Neural cell (in vitro differentiated cells): ENCODE data around the gene PREX1. TPM values are rescaled to one million over a fixed set of nuclear protein-coding genes. Genes with fewer than 3 reads are reported as not detected.

Experiments
- H2AFZ ChIP-seq: fragments of 200-600, 300-800 bp; sonication (generic), shearing (Covaris generic); 2 replicates; pipeline ENCODE4 v1.6.0; 2014; ENCODE audit warnings: low read depth, mild to moderate bottlenecking, antibody characterized with exemption, low read length, moderate library complexity
- H3F3A ChIP-seq: fragments of 200-600 bp; shearing (Covaris generic); 2 replicates; pipeline ENCODE4 v1.6.1; 2016; ENCODE audit warnings: mild to moderate bottlenecking, moderate library complexity, mixed read lengths, antibody characterized with exemption, low read length; ENCODE audit not compliant: insufficient read depth, poor library complexity, severe bottlenecking
- H3K27ac ChIP-seq: fragments of 200-600, 300-800 bp; sonication (generic), shearing (Covaris generic); 2 replicates; pipeline ENCODE4 v1.5.1; 2014; ENCODE audit warnings: mild to moderate bottlenecking, low read length, moderate library complexity
- H3K27me3 ChIP-seq: fragments of 300-800, 200-600 bp; sonication (generic), shearing (Covaris generic); 2 replicates; pipeline ENCODE4 v1.6.0; 2014; ENCODE audit warnings: mild to moderate bottlenecking, low read depth, low read length, moderate library complexity; ENCODE audit not compliant: insufficient read depth
- H3K36me3 ChIP-seq: fragments of 300-800, 200-600 bp; sonication (generic), shearing (Covaris generic); 2 replicates; pipeline ENCODE4 v1.5.1; 2014; ENCODE audit warnings: mild to moderate bottlenecking, antibody characterized with exemption, low read length, moderate library complexity; ENCODE audit not compliant: insufficient read depth
- H3K4me2 ChIP-seq: fragments of 300-800, 200-600 bp; sonication (generic), shearing (Covaris generic); 2 replicates; pipeline ENCODE4 v1.6.0; 2014; ENCODE audit warnings: mild to moderate bottlenecking, low read length
- H3K4me3 ChIP-seq: fragments of 300-800, 200-600 bp; sonication (generic), shearing (Covaris generic); 2 replicates; pipeline ENCODE4 v1.5.1; 2014; ENCODE audit warnings: mild to moderate bottlenecking, low read length, moderate library complexity
- H3K79me2 ChIP-seq: fragments of 200-600 bp; shearing (Covaris generic); replicated peaks from 2 replicates; pipeline ENCODE4 v1.6.0; 2014; ENCODE audit warnings: mild to moderate bottlenecking, low read length, moderate library complexity; ENCODE audit not compliant: insufficient read depth
- H3K9ac ChIP-seq: fragments of 300-800, 200-600 bp; sonication (generic), shearing (Covaris generic); 2 replicates; pipeline ENCODE4 v1.6.1; 2016; ENCODE audit warnings: mild to moderate bottlenecking, low read length, mixed read lengths
- H3K9me2 ChIP-seq: fragments of 200-600 bp; shearing (Covaris generic); 2 replicates; pipeline ENCODE4 v1.6.1; 2016; ENCODE audit warnings: mild to moderate bottlenecking, low read length, mixed read lengths; ENCODE audit not compliant: insufficient read depth
- H3K9me3 ChIP-seq: fragments of 200-600, 300-800 bp; sonication (generic), shearing (Covaris generic); 2 replicates; pipeline ENCODE4 v1.6.1; 2016; ENCODE audit warnings: mild to moderate bottlenecking, mixed run types, low read length, moderate library complexity, mixed read lengths
- H4K20me1 ChIP-seq: fragments of 200-600 bp; shearing (Covaris generic); 2 replicates; pipeline ENCODE4 v1.6.1; 2016; ENCODE audit warnings: mild to moderate bottlenecking, mixed run types; ENCODE audit not compliant: insufficient read depth
- EP300 ChIP-seq: fragments of 450-650 bp; conservative IDR thresholded peaks from 2 replicates; pipeline ENCODE4 v1.6.1; 2014; ENCODE audit warnings: antibody characterized with exemption, mild to moderate bottlenecking, moderate library complexity; ENCODE audit not compliant: poor library complexity, severe bottlenecking
- EZH2 ChIP-seq: fragments of 200-600, 300-800 bp; shearing (Covaris generic), sonication (generic); IDR thresholded peaks from 2 replicates; pipeline ENCODE4 v1.6.1; 2014; ENCODE audit warnings: antibody characterized with exemption, low read length, borderline replicate concordance, mild to moderate bottlenecking; ENCODE audit not compliant: insufficient read depth, poor library complexity, severe bottlenecking
- MXI1 ChIP-seq: fragments of 450-650 bp; conservative IDR thresholded peaks from 2 replicates; pipeline ENCODE4 v1.6.1; 2014; ENCODE audit warnings: antibody characterized with exemption, mild to moderate bottlenecking; ENCODE audit not compliant: poor library complexity, severe bottlenecking
- POLR2AphosphoS5 ChIP-seq: IDR thresholded peaks from 2 replicates; pipeline ENCODE4 v1.6.1; 2012
- RAD21 ChIP-seq: fragments of 450-650 bp; conservative IDR thresholded peaks from 2 replicates; pipeline ENCODE4 v1.6.1; 2014; ENCODE audit warnings: antibody characterized with exemption, mild to moderate bottlenecking, moderate library complexity
- SMC3 ChIP-seq: fragments of 450-650 bp; conservative IDR thresholded peaks from 2 replicates; pipeline ENCODE4 v1.6.1; 2014; ENCODE audit warnings: antibody characterized with exemption, mild to moderate bottlenecking, moderate library complexity; ENCODE audit not compliant: poor library complexity
- TAF1 ChIP-seq: IDR thresholded peaks from 2 replicates; pipeline ENCODE4 v1.6.1; 2012; ENCODE audit warnings: low read depth
- polyA plus RNA-seq: library from polyadenylated mRNA; depleted of rRNA; stranded (reverse); fragments of >200 nt; gene quantifications from 2 replicates; pipeline ENCODE4 v1.2.3, GENCODE V29; 2014
- TF ChIP-seq, protein P1 (sequence below): fragments of 450-650 bp; IDR thresholded peaks from 2 replicates; pipeline ENCODE4 v1.5.1; 2014; ENCODE audit warnings: antibody characterized with exemption, mild to moderate bottlenecking, moderate library complexity; ENCODE audit not compliant: poor library complexity, severe bottlenecking
- TF ChIP-seq, protein P2 (sequence below): IDR thresholded peaks from 2 replicates; pipeline ENCODE4 v1.6.1; 2012; ENCODE audit warnings: borderline replicate concordance

PREX1 gene
- polyA plus RNA-seq, 1 donor from 2014 or later: 0.06 TPM

DNA sequence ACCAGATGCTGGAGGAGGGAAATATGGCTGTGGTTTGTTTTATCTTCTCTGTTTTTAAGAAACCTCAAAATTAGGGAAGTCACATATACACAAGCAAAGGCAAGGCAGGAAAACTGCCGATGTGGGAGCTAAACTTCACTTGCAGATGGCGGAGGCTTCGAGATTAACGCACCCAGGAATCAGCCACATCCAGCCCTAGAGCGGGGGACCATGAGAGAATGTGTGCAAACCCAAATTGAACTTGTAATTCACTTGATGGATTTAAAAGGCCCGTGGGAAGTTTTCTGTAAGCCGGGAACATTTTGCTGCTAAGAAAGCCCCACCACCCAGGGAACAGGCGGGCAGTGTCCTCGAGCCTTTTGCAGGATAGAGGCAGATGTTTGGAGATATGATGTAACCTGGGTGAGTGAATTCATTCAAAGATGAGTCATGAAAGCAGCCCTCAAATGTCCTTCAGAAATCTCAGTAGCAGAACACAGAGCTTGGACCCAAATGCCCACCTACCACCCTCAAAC, 39.9 kb downstream of the PREX1 start:
- H3K9ac ChIP-seq: no peak overlapping the region

DNA sequence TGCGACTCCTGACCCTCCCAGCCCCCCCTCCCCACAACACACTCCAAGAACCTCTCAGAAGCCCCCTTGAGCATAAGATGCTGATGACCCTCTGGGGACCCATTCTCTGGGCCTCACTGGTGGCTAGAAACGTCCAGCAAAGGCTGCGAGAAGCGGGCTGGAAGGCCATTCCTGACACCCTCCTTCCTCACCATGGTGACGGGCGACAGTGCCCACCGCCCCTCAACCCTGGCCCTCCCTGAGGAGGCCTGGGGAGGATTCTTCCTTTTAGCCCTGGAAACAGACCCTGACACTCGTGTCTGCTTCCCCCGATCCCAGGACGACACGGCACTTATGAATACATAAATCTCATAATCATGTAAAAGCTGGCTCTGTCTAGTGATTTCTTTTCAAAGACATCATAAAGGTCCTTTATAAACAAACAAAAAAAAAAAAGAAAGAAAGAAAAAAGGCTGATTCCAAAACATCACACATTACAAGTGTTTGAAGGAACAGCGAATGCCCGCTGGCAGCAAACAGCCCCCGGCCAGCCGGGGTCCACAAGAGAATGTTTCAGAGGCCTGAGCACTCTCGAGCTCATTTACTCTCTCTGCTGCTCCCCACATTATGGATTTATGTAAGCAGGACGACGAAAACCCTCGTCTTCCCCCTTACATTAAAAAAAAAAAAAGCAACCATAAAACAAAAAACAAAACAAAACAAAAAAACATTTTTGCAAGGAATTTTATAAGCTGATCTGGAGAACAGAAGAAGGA, 40.7 kb downstream of the PREX1 start:
- no peak overlapping the region for H2AFZ ChIP-seq
- no peaks in the 10 kb centered on the region for H3K79me2 ChIP-seq
- H3K9me3 ChIP-seq: no peaks in the 10 kb centered on the region
- H3K9ac ChIP-seq: no peak overlapping the region
- H3K27ac ChIP-seq: no peak overlapping the region
- no peaks in the 10 kb centered on the region for H3F3A ChIP-seq
- no peak overlapping the region for H3K4me3 ChIP-seq
- no peaks in the 10 kb centered on the region for H3K27me3 ChIP-seq
- no peaks in the 10 kb centered on the region for H3K9me2 ChIP-seq
- H3K4me2 ChIP-seq: no peak overlapping the region
- no peaks in the 10 kb centered on the region for H3K36me3 ChIP-seq
- TF ChIP-seq, protein P1, sequence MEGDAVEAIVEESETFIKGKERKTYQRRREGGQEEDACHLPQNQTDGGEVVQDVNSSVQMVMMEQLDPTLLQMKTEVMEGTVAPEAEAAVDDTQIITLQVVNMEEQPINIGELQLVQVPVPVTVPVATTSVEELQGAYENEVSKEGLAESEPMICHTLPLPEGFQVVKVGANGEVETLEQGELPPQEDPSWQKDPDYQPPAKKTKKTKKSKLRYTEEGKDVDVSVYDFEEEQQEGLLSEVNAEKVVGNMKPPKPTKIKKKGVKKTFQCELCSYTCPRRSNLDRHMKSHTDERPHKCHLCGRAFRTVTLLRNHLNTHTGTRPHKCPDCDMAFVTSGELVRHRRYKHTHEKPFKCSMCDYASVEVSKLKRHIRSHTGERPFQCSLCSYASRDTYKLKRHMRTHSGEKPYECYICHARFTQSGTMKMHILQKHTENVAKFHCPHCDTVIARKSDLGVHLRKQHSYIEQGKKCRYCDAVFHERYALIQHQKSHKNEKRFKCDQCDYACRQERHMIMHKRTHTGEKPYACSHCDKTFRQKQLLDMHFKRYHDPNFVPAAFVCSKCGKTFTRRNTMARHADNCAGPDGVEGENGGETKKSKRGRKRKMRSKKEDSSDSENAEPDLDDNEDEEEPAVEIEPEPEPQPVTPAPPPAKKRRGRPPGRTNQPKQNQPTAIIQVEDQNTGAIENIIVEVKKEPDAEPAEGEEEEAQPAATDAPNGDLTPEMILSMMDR: no peak
- no peak for TF ChIP-seq SMC3
- no peak for TF ChIP-seq TAF1
- TF ChIP-seq, protein P2, sequence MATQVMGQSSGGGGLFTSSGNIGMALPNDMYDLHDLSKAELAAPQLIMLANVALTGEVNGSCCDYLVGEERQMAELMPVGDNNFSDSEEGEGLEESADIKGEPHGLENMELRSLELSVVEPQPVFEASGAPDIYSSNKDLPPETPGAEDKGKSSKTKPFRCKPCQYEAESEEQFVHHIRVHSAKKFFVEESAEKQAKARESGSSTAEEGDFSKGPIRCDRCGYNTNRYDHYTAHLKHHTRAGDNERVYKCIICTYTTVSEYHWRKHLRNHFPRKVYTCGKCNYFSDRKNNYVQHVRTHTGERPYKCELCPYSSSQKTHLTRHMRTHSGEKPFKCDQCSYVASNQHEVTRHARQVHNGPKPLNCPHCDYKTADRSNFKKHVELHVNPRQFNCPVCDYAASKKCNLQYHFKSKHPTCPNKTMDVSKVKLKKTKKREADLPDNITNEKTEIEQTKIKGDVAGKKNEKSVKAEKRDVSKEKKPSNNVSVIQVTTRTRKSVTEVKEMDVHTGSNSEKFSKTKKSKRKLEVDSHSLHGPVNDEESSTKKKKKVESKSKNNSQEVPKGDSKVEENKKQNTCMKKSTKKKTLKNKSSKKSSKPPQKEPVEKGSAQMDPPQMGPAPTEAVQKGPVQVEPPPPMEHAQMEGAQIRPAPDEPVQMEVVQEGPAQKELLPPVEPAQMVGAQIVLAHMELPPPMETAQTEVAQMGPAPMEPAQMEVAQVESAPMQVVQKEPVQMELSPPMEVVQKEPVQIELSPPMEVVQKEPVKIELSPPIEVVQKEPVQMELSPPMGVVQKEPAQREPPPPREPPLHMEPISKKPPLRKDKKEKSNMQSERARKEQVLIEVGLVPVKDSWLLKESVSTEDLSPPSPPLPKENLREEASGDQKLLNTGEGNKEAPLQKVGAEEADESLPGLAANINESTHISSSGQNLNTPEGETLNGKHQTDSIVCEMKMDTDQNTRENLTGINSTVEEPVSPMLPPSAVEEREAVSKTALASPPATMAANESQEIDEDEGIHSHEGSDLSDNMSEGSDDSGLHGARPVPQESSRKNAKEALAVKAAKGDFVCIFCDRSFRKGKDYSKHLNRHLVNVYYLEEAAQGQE: no peak
- TF ChIP-seq EP300: no peak
- TF ChIP-seq EZH2: no peak
- TF ChIP-seq MXI1: no peak
- no peak for TF ChIP-seq POLR2AphosphoS5
- no peak for TF ChIP-seq RAD21
- no peaks in the 10 kb centered on the region for H4K20me1 ChIP-seq

More for the DNA sequence above, 39.9 kb downstream of the PREX1 start:
- TF ChIP-seq EZH2 (no peak), RAD21 (no peak), TAF1 (no peak), MXI1 (no peak), POLR2AphosphoS5 (no peak), EP300 (no peak), SMC3 (no peak)
- TF ChIP-seq, protein P2: no peak
- TF ChIP-seq, protein P1: no peak
- Histone ChIP-seq H4K20me1 (no peaks in the 10 kb centered on the region), H3K4me3 (no peak overlapping the region), H3K27ac (no peak overlapping the region), H3F3A (no peaks in the 10 kb centered on the region), H3K27me3 (no peaks in the 10 kb centered on the region), H2AFZ (no peak overlapping the region), H3K79me2 (no peaks in the 10 kb centered on the region), H3K36me3 (no peaks in the 10 kb centered on the region), H3K9me2 (no peaks in the 10 kb centered on the region), H3K4me2 (no peak overlapping the region), H3K9me3 (no peaks in the 10 kb centered on the region)
